COR-L47 (cell line): ENCODE measurements around the gene MYO15B.

ENCODE experiments used
- DNase-seq: peaks from one replicate; lab custom pipeline; 2025; lab: John Stamatoyannopoulos, UW

Gene MYO15B

GRCh38 chr17:75602644-75603043, 15.0 kb downstream of the MYO15B start:
- DNase-seq, result no peak

- no peak for DNase-seq
These were observed 15.5 kb downstream of the MYO15B start for GRCh38 chr17:75603123-75603522.

DNA sequence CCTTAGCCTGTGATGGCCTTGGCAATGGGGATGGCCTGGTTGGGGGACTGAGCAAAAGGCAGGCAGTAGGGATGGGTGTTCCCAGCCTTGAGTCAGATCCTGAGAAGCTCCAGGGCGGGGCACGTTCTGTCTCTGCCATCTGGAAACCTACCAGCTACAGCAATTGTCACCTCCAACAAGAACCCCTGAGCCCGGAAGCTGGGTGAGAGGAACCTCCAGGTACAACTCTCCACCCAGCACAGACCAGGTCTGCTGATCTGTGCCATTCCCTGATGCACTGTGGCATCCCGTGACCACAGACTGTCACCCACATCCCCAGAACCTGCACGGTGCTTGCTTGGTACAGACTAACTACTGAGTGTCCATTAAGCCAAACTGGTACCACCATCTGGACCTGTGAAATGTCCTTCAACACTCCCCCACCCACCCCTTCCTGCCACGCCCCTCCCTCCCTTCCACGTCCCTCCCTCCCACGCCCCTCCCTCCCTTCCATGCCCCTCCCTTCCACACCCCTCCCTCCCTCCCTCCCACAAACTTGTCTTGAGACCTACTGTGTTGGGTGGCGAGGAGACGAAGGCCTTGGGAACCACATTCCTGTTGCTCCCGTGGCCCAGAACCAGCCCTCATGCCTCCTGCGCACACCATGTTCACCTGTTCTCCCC, 16.6 kb downstream of the MYO15B start:
- DNase-seq, result no peak

DNA sequence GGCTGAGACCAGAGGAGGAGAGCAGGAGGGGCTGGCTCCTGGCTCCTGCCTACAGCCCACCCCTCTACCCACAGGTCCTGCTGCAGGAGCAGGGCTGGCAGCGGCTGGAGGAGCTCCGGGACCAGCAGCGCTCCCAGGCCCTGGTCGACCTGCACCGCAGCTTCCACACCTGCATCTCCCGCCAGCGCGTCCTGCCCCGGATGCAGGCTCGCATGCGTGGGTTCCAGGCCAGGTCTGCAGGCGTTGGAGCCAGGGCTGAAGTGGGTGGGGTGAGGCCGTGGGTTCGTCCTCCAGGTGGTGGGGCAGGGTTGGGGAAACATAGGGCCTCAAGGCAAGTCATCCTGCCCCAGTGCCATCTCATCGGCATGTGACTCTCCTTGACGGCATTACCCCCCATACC, 18.2 kb downstream of the MYO15B start:
- no peak for DNase-seq

GRCh38 chr17:75607086-75607485, 19.5 kb downstream of the MYO15B start:
- no peak for DNase-seq

DNA sequence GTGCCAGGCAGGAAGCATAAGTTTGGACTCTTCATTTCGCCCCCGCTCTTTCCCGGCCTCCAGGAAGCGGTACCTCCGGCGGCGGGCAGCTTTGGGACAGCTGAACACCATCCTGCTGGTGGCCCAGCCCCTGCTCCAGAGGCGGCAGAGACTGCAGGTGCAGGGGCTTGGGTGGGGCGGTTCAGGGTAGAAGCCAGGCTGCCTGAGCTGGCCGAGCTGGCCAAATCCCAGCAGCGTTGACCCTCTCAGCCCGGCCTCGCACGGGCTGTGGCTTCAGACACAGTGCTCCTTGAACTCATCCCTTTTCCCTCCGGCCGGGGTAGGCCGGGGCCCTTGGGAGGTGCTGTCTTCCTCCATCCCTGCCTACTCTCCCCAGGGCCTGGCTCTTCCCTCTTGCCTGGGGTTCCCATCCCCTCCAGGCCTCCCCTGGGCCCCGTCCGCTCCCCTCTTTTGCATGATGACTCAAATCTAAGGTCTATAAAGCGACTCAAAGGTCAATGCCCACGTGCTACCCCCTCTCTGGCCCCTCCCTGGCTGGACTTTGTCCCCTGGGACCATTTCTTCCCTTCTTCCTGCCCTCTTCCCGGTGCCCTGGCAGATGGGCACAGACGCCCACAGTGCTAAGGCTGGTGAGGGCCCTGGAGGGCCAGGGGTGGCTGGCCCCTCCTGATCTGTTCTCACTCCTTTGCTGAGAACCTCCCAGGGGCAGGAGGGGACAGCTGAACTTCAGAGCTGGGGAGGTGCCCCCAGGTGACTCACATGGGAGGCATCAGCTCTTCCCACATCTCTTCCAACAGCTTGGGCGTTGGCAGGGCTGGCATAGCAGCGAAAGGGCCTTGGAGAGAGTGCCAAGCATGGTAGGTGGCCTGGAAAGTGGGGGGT, 22.7 kb downstream of the MYO15B start:
- DNase-seq, result no peak

DNA sequence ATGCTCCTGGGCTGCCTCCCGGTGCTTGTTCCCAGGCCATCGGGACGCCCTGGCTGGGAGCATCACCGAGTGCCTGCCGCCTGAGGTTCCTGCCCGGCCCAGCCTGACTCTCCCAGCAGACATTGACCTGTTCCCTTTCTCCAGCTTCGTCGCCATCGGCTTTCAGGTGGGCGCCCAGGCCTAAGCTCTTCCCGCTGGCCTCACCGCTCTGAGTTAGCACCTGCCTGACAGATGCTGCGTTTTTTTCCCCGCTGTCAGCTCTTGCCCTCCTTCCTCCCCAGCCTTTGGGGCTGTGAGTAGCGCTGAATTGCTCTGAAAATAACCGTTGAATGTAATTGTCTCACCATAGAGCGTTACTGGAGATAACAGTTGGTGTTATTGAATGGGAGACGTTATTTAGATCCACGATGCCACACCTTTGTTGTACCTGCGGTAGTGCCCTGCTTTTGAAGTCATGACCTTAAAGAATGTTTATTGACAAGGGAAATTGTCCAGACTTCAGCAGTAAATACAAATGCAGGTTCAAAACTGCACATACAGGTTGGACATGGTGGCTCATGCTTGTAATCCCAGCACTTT, 24.3 kb downstream of the MYO15B start:
- DNase-seq, result no peak

- DNase-seq, result no peak
These were observed 25.5 kb downstream of the MYO15B start for GRCh38 chr17:75612906-75613626.

- no peak for DNase-seq
These were observed 26.4 kb downstream of the MYO15B start for GRCh38 chr17:75614006-75614405.

DNA sequence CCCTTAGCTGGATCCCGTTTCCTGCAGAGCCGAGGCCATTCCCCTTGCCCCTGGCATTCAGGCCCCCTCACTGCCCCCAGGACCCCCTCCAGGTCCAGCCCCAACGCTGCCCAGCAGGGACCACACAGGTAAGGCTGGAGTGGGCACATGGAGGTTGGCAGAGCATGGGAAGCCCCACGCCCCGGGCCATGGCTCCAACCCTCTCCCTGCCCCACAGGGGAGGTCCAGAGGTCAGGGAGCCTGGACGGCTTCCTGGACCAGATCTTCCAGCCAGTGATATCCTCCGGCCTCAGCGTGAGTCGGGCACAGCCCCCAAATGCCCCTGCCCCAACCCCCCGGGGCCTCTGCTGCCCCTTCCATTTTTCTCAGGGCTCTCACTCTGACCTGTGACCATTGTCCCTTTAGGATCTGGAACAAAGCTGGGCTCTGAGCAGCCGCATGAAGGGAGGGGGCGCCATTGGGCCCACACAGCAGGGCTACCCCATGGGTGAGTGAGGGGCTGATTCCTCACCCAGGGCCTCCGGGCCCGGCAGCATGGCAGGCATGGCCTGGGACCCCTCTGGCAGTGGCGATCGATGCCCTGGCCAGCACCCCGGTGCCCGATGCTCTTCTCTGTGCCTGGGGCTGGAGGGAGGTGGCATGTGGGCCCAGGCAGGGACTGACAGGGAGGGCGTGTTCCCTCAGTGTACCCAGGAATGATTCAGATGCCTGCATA, 27.1 kb downstream of the MYO15B start:
- no peak for DNase-seq

GRCh38 chr17:75615301-75615700, 27.7 kb downstream of the MYO15B start:
- DNase-seq, result no peak

DNA sequence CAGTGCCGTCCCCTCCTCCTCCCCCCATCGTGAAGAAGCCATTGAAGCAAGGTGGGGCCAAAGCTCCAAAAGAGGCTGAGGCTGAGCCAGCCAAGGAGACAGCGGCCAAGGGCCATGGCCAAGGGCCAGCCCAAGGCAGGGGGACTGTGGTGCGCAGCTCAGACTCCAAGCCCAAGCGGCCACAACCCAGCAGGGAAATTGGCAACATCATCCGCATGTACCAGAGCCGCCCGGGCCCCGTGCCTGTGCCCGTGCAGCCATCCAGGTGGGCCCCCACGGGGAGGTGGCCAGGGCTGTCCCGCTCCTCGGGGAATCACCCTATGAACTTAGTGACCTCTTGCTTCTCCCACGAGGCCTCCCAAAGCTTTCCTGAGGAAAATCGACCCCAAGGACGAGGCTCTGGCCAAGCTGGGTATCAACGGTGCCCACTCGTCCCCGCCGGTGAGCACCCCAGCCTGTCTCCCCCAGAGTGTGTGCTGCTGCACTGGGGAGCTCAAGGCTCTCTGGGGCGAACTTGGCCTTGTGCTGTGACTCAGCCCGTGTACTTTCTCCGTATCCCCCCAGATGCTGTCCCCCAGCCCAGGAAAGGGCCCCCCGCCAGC, 29.0 kb downstream of the MYO15B start:
- DNase-seq, result no peak

GRCh38 chr17:75617218-75617617, 29.6 kb downstream of the MYO15B start:
- no peak for DNase-seq

- no peak for DNase-seq
These were observed 30.1 kb downstream of the MYO15B start for GRCh38 chr17:75617675-75618074.

DNA sequence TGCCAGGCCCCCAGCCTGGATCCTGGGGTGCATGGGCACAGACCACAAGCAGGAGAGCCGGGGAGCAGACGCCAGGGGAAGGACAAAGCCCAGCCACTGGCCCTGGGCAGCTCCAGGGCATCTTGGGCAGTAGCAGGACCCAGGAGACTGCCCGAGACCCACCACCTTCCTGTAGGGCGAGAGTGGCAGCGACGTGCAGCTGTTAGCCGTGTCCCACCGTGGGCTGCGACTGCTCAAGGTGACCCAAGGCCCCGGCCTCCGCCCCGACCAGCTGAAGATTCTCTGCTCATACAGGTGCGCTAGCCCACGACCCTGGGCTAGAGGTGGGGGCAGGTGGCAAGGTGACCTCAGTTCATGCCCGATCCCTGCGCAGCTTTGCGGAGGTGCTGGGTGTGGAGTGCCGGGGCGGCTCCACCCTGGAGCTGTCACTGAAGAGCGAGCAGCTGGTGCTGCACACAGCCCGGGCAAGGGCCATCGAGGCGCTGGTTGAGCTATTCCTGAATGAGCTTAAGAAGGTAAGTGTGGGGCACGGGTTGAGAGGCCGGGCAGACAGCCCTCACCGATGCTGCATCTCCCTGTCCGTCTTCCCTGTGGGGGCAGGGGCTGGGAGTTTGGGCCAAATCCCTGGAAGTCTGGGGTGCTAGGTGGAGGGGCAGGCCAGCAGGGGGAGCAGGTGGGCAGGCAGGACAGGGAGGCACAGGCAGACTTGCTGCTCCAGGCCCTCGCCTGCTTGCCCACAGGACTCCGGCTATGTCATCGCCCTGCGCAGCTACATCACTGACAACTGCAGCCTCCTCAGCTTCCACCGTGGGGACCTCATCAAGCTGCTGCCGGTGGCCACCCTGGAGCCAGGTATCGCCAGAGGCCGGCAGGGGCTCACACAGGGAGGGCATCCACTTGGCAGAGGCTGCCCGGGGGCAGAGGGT, 32.2 kb downstream of the MYO15B start:
- peak; percentile 21 for DNase-seq

DNA sequence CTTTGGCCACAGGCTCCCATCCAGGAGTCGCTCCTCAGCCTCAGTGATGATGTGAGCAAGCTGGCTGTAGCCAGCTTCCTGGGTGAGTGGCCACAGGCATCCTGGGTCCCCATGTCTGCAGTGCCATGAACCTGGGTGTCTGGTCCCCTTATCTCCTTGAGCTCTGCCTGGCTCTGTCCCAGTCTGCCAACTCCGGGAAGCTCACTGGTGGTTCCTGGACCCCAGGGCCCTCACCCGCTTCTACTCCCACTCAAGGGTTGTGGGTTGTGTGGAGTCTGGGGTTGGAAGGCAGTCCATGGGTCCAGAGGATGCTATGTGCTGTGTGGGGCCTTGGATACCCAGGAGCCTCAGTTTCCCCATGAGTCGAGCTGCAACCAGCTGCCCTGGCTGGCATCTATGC, 33.9 kb downstream of the MYO15B start:
- no peak for DNase-seq

DNA sequence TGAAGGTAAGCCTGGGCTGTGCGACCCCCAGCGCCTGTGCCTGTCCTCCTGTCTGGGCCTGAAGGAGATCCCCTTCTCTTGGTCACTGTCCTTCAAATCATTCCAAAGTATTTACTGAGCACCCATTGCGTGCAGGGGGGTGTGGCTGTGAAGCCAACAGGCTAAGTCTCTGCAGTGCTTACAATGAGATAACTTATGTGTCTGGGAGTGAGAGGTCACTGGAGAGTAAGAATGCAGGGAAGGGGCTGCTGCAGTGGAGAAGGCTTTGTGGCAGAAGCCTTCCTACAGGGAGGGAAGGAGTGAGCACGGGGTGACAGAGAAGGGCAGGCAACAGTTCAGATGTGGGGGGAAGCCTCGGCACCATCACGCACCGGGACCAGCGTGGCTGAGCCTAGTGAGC, 34.5 kb downstream of the MYO15B start:
- DNase-seq, result no peak

GRCh38 chr17:75622771-75623273, 35.2 kb downstream of the MYO15B start:
- no peak for DNase-seq

DNA sequence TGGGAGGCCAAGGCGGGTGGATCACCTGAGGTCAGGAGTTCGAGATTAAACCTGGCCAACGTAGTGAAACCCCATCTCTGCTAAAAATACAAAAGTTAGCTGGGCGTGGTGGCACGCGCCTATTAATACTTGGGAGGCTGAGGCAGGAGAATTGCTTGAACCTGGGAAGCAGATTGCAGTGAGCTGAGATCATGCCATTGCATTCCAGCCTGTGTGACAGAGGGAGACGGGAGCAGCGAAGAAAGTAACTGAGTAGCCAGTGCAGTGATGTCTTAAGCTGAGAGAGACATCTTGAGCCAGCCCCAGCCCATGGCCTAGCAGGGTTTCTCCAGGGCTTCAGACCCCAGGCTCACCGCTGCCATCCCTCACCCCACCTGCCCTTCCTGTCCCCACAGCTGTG, 35.8 kb downstream of the MYO15B start:
- DNase-seq, result no peak

GRCh38 chr17:75624021-75624420, 36.4 kb downstream of the MYO15B start:
- no peak for DNase-seq
